Measurements from ENCODE around the gene CADM2. TPM values are rescaled to one million over a fixed set of nuclear protein-coding genes. Genes with fewer than 3 reads are reported as not detected.

The CADM2 gene
- total RNA-seq, 1 experiment from 2014 or later, result 0.64 TPM

- ATAC-seq, result no peak
- TF ChIP-seq POLR2AphosphoS5 (IDR thresholded peaks at IDR 0.05; ENCODE audit: low read depth, low read length) (no peak), TCF7L2 (IDR thresholded peaks at IDR 0.05; ENCODE audit: low read depth, low read length) (no peak), CTCF (IDR thresholded peaks at IDR 0.05) (no peak), REST (IDR thresholded peaks at IDR 0.05; ENCODE audit: insufficient read depth in 1 of 2, low read depth in 2 of 2, low read length in 1 of 2) (no peak), SIN3A (IDR thresholded peaks at IDR 0.05; ENCODE audit: borderline replicate concordance, insufficient read depth, low read depth, low read length) (no peak)
- POLR2A ChIA-PET, result no interaction called here
- Histone ChIP-seq H3K27me3 (ENCODE audit: control insufficient read depth, insufficient read depth, low read length) (no peaks in the 10 kb centered on the region), H3K36me3 (ENCODE audit: control insufficient read depth, insufficient read depth, low read length) (no peaks in the 10 kb centered on the region), H3K9me3 (ENCODE audit: control insufficient read depth, insufficient read depth, low read depth, low read length) (no peaks in the 10 kb centered on the region), H3K4me3 (ENCODE audit: low read depth in 2 of 2, low read length in 2 of 2) (no peak overlapping the region), H3K27ac (ENCODE audit: low read length) (no peak overlapping the region), H3K4me1 (ENCODE audit: control insufficient read depth, insufficient read depth, low read length) (no peaks in the 10 kb centered on the region)
- CTCF ChIA-PET, result no interaction called here
- BruUV-seq (replicated peaks), result no TSS peak
- in situ Hi-C loops (cut with HindIII; ENCODE audit: low pct_unique_long_range_greater_than_20kb, low sequenced_read_pairs), result no loop called here
- DNase-seq (ENCODE audit: low read depth, low spot score), result no peak
- intact Hi-C loops (cut with micrococcal nuclease; ENCODE audit: unreplicated experiment), result no loop called here
Observed at GRCh38 chr3:85539232-85539631, 580.4 kb downstream of the CADM2 start.

- intact Hi-C loops (cut with micrococcal nuclease; ENCODE audit: unreplicated experiment), result no loop called here
- H3K4me3 ChIP-seq (ENCODE audit: low read depth in 2 of 2, low read length in 2 of 2), result no peak overlapping the region
- ATAC-seq, result no peak
- POLR2A ChIA-PET, result no interaction called here
- no TSS peak for BruUV-seq (replicated peaks)
- no peaks in the 10 kb centered on the region for H3K27me3 ChIP-seq (ENCODE audit: control insufficient read depth, insufficient read depth, low read length)
- no peak for DNase-seq (ENCODE audit: low read depth, low spot score)
- H3K9me3 ChIP-seq (ENCODE audit: control insufficient read depth, insufficient read depth, low read depth, low read length), result no peaks in the 10 kb centered on the region
- H3K4me1 ChIP-seq (ENCODE audit: control insufficient read depth, insufficient read depth, low read length), result no peaks in the 10 kb centered on the region
- no peaks in the 10 kb centered on the region for H3K36me3 ChIP-seq (ENCODE audit: control insufficient read depth, insufficient read depth, low read length)
- CTCF ChIA-PET, result no interaction called here
- in situ Hi-C loops (cut with HindIII; ENCODE audit: low pct_unique_long_range_greater_than_20kb, low sequenced_read_pairs), result no loop called here
- no peak for TF ChIP-seq TCF7L2 (IDR thresholded peaks at IDR 0.05; ENCODE audit: low read depth, low read length)
- H3K27ac ChIP-seq (ENCODE audit: low read length), result no peak overlapping the region
Observed at GRCh38 chr3:85554153-85554552, 595.4 kb downstream of the CADM2 start.

GRCh38 chr3:85560088-85560785, 601.4 kb downstream of the CADM2 start:
- Histone ChIP-seq H3K4me3 (ENCODE audit: low read depth in 2 of 2, low read length in 2 of 2) (no peak overlapping the region), H3K27ac (ENCODE audit: low read length) (no peak overlapping the region), H3K9me3 (ENCODE audit: control insufficient read depth, insufficient read depth, low read depth, low read length) (no peaks in the 10 kb centered on the region), H3K36me3 (ENCODE audit: control insufficient read depth, insufficient read depth, low read length) (no peaks in the 10 kb centered on the region), H3K4me1 (ENCODE audit: control insufficient read depth, insufficient read depth, low read length) (no peaks in the 10 kb centered on the region), H3K27me3 (ENCODE audit: control insufficient read depth, insufficient read depth, low read length) (no peaks in the 10 kb centered on the region)
- POLR2A ChIA-PET, result no interaction called here
- no peak for DNase-seq (ENCODE audit: low read depth, low spot score)
- BruUV-seq (replicated peaks), result no TSS peak
- TF ChIP-seq POLR2AphosphoS5 (IDR thresholded peaks at IDR 0.05; ENCODE audit: low read depth, low read length) (no peak), SIN3A (IDR thresholded peaks at IDR 0.05; ENCODE audit: borderline replicate concordance, insufficient read depth, low read depth, low read length) (no peak), REST (IDR thresholded peaks at IDR 0.05; ENCODE audit: insufficient read depth in 1 of 2, low read depth in 2 of 2, low read length in 1 of 2) (no peak), TCF7L2 (IDR thresholded peaks at IDR 0.05; ENCODE audit: low read depth, low read length) (no peak)
- CTCF ChIA-PET, result no interaction called here
- intact Hi-C loops (cut with micrococcal nuclease; ENCODE audit: unreplicated experiment) (no loop called here), in situ Hi-C loops (cut with HindIII; ENCODE audit: low pct_unique_long_range_greater_than_20kb, low sequenced_read_pairs) (no loop called here)
- ATAC-seq, result no peak
